Measurements from ENCODE around the gene RRP9. TPM values are rescaled to one million over a fixed set of nuclear protein-coding genes. Genes with fewer than 3 reads are reported as not detected.

Gene RRP9
- total and polyA plus RNA-seq, 2 donors (not counting 1 experiment from before 2014, with no cell fraction given) = 16.7 to 21.9 TPM

GRCh38 chr3:51982838-51983577, 41.3 kb upstream of the RRP9 start, which contains the start of gene ACY1:
Gene ACY1 (plus strand): TSS chr3:51983535. CDS start chr3:51984065, 530 bp downstream.
- peak; percentile 72 for DNase-seq
- no peaks in the 10 kb centered on the region for H3K27me3 Mint-ChIP-seq
- peak within 1 kb of the TSS; percentile 90 for H2AFZ ChIP-seq (ENCODE audit: insufficient read depth, low read depth, low read length, poor library complexity, severe bottlenecking)
- H3K4me3 ChIP-seq (ENCODE audit: control extremely low read depth in 1 of 5, extremely low read depth in 1 of 5, insufficient read depth in 1 of 5, low read depth in 2 of 5, low read length in 4 of 5) = peak within 1 kb of the TSS; percentile 47 to 68 (median 58)
- no peaks in the 10 kb centered on the region for H3K9me3 Mint-ChIP-seq (ENCODE audit: insufficient read depth)
- peak within 1 kb of the TSS; percentile 88 for H3K4me2 ChIP-seq (replicated peaks; ENCODE audit: low read depth, low read length, poor library complexity, severe bottlenecking)
- peaks cover 0 to 5% of the 10 kb centered on the region in 2 experiments for H3K36me3 ChIP-seq (replicated peaks in 1 of 2; ENCODE audit: control extremely low read depth in 1 of 2, control insufficient read depth in 1 of 2, extremely low read depth in 1 of 2, insufficient read depth in 2 of 2, low read length in 1 of 2)
- peak within 1 kb of the TSS; percentile 65 to 76 for H3K27ac ChIP-seq (ENCODE audit: low read length in 2 of 2)
- ChIA-PET POLR2A (interaction anchor here (0.6 to 4.0 kb wide), 7 partner anchors 9 to 1639 kb away, joined by 3 to 25 read pairs (median 6); partner anchors contain the start of genes ABHD14A, ABHD14B, PCBP4 and POC1A), CTCF (interaction anchor here (0.7 to 4.0 kb wide), 14 partner anchors 8 to 465 kb away, joined by 3 to 29 read pairs (median 4); partner anchors contain the start of genes ABHD14A, ABHD14B, RPL29 and RRP9)
- intact Hi-C loops (cut with micrococcal nuclease) = loop anchor here (1.0 kb wide), 3 partner anchors 9 to 74 kb away; partner anchors contain the start of genes ABHD14B and RPL29
- TF ChIP-seq CTCF (IDR thresholded peaks at IDR 0.05) (peak; percentile 46), EZH2 (IDR thresholded peaks at IDR 0.05; ENCODE audit: borderline replicate concordance, insufficient read depth, low read depth, low read length, poor library complexity, severe bottlenecking) (no peak)
- H3K9ac ChIP-seq (ENCODE audit: low read length) = peak within 1 kb of the TSS; percentile 77
- H3K9me3 ChIP-seq (ENCODE audit: control extremely low read depth in 1 of 3, control insufficient read depth in 2 of 3, insufficient read depth in 1 of 3, low read length in 2 of 3) = no peaks in the 10 kb centered on the region
- peaks cover 17% of the 10 kb centered on the region for H3K79me2 ChIP-seq (ENCODE audit: control insufficient read depth, insufficient read depth, low read length)
- peaks cover 17% of the 10 kb centered on the region for H3K4me1 Mint-ChIP-seq
- H3K27ac Mint-ChIP-seq = peak within 1 kb of the TSS; percentile 93
- H4K20me1 ChIP-seq (ENCODE audit: control insufficient read depth, insufficient read depth, low read length, poor library complexity, severe bottlenecking) = no peaks in the 10 kb centered on the region
- WGBS (ENCODE audit: insufficient coverage) = under 1% methylated on average over 68 of the region's 68 CpGs
- peak within 1 kb of the TSS; percentile 92 for H3K4me3 Mint-ChIP-seq
- H3K4me1 ChIP-seq (ENCODE audit: control insufficient read depth in 2 of 2, insufficient read depth in 2 of 2, low read length in 2 of 2) = peaks cover 10 to 19% of the 10 kb centered on the region in 2 donors
- ATAC-seq (ENCODE audit: low read depth) = peak; percentile 79
- H3K27me3 ChIP-seq (replicated peaks in 1 of 4; ENCODE audit: control extremely low read depth in 1 of 4, control insufficient read depth in 3 of 4, insufficient read depth in 4 of 4, low read length in 3 of 4) = no peaks in the 10 kb centered on the region

Data from B cell (primary cell).